Measurements from ENCODE around the gene SLC26A5.
"Not testable (repeated sequence)": the region's sequence is repeated elsewhere in the genome, so short reads cannot be mapped to it uniquely, and the experiment has no call there.

The SLC26A5 gene

GRCh38 chr7:103446049-103446520 lies at the start of gene SLC26A5:
SLC26A5 (minus strand) TSS chr7:103446207; CDS start chr7:103421514, 24,693 bp downstream.
- Mint-ChIP-seq H3K9me3 (ENCODE audit: low read depth) (no peaks in the 10 kb centered on the region), H3K4me1 (ENCODE audit: low read depth) (peaks cover 20% of the 10 kb centered on the region), H3K27ac (no peak within 1 kb of the TSS), H3K36me3 (no peaks in the 10 kb centered on the region), H3K4me3 (peak within 1 kb of the TSS; percentile 78), H3K27me3 (peaks cover 48% of the 10 kb centered on the region)

- H3K27ac Mint-ChIP-seq: no peak overlapping the region
- no peak overlapping the region for H3K4me3 Mint-ChIP-seq
- peaks cover 9% of the 10 kb centered on the region for H3K27me3 Mint-ChIP-seq
- no peaks in the 10 kb centered on the region for H3K9me3 Mint-ChIP-seq (ENCODE audit: low read depth)
- no peaks in the 10 kb centered on the region for H3K4me1 Mint-ChIP-seq (ENCODE audit: low read depth)
- H3K36me3 Mint-ChIP-seq: no peaks in the 10 kb centered on the region
These were observed 41.4 kb upstream of the SLC26A5 start for GRCh38 chr7:103487419-103487818.

- H3K4me1 Mint-ChIP-seq (ENCODE audit: low read depth); H3K9me3 Mint-ChIP-seq (ENCODE audit: low read depth); H3K36me3 Mint-ChIP-seq; H3K27ac Mint-ChIP-seq; H3K4me3 Mint-ChIP-seq: not testable (repeated sequence)
- peaks cover 11% of the 10 kb centered on the region for H3K27me3 Mint-ChIP-seq
These were observed 40.9 kb upstream of the SLC26A5 start for GRCh38 chr7:103486873-103487272.

GRCh38 chr7:103480771-103481170 lies 34.8 kb upstream of the SLC26A5 start:
- Mint-ChIP-seq H3K4me3 (no peak overlapping the region), H3K27me3 (peaks cover 21% of the 10 kb centered on the region), H3K4me1 (ENCODE audit: low read depth) (no peaks in the 10 kb centered on the region), H3K9me3 (ENCODE audit: low read depth) (no peaks in the 10 kb centered on the region), H3K36me3 (no peaks in the 10 kb centered on the region), H3K27ac (no peak overlapping the region)

GRCh38 chr7:103474956-103475355 lies 28.9 kb upstream of the SLC26A5 start:
- H3K27ac Mint-ChIP-seq: no peak overlapping the region
- no peaks in the 10 kb centered on the region for H3K9me3 Mint-ChIP-seq (ENCODE audit: low read depth)

GRCh38 chr7:103469095-103469948 lies 23.3 kb upstream of the SLC26A5 start:
- no peak overlapping the region for H3K27ac Mint-ChIP-seq
- H3K27me3 Mint-ChIP-seq: peaks cover 13% of the 10 kb centered on the region
- H3K4me1 Mint-ChIP-seq (ENCODE audit: low read depth): no peaks in the 10 kb centered on the region
- no peak overlapping the region for H3K4me3 Mint-ChIP-seq
- no peaks in the 10 kb centered on the region for H3K36me3 Mint-ChIP-seq
- no peaks in the 10 kb centered on the region for H3K9me3 Mint-ChIP-seq (ENCODE audit: low read depth)

More at GRCh38 chr7:103474956-103475355, 28.9 kb upstream of the SLC26A5 start:
- Mint-ChIP-seq H3K36me3 (no peaks in the 10 kb centered on the region), H3K4me3 (no peak overlapping the region), H3K4me1 (ENCODE audit: low read depth) (peaks cover 1% of the 10 kb centered on the region), H3K27me3 (peaks cover 17% of the 10 kb centered on the region)

- Mint-ChIP-seq H3K36me3 (no peaks in the 10 kb centered on the region), H3K27ac (no peak overlapping the region), H3K9me3 (ENCODE audit: low read depth) (no peaks in the 10 kb centered on the region), H3K4me1 (ENCODE audit: low read depth) (no peaks in the 10 kb centered on the region), H3K27me3 (peaks cover 18% of the 10 kb centered on the region), H3K4me3 (no peak overlapping the region)
These were observed 20.8 kb upstream of the SLC26A5 start for GRCh38 chr7:103466814-103467213.

- H3K36me3 Mint-ChIP-seq: no peaks in the 10 kb centered on the region
- H3K4me1 Mint-ChIP-seq (ENCODE audit: low read depth): no peaks in the 10 kb centered on the region
- no peak overlapping the region for H3K27ac Mint-ChIP-seq
- H3K27me3 Mint-ChIP-seq: peaks cover 20% of the 10 kb centered on the region
- no peak overlapping the region for H3K4me3 Mint-ChIP-seq
- H3K9me3 Mint-ChIP-seq (ENCODE audit: low read depth): no peaks in the 10 kb centered on the region
These were observed 16.4 kb upstream of the SLC26A5 start for GRCh38 chr7:103462358-103462757.

- peaks cover 20% of the 10 kb centered on the region for H3K4me1 Mint-ChIP-seq (ENCODE audit: low read depth)
- no peak overlapping the region for H3K27ac Mint-ChIP-seq
- no peaks in the 10 kb centered on the region for H3K36me3 Mint-ChIP-seq
- H3K4me3 Mint-ChIP-seq: peak overlapping the region; percentile 76
- peaks cover 3% of the 10 kb centered on the region for H3K9me3 Mint-ChIP-seq (ENCODE audit: low read depth)
- peaks cover 56% of the 10 kb centered on the region for H3K27me3 Mint-ChIP-seq
These were observed 1.3 kb upstream of the SLC26A5 start for GRCh38 chr7:103447073-103447960.

GRCh38 chr7:103445228-103446048 lies 569 bp downstream of the SLC26A5 start:
- H3K4me1 Mint-ChIP-seq (ENCODE audit: low read depth): peaks cover 20% of the 10 kb centered on the region

GRCh38 chr7:103439661-103440060 lies 6.3 kb downstream of the SLC26A5 start:
- Mint-ChIP-seq H3K36me3 (no peaks in the 10 kb centered on the region), H3K9me3 (ENCODE audit: low read depth) (peaks cover 4% of the 10 kb centered on the region), H3K4me1 (ENCODE audit: low read depth) (no peaks in the 10 kb centered on the region), H3K4me3 (no peak overlapping the region), H3K27ac (no peak overlapping the region), H3K27me3 (peaks cover 31% of the 10 kb centered on the region)

More at GRCh38 chr7:103445228-103446048, 569 bp downstream of the SLC26A5 start:
- Mint-ChIP-seq H3K27me3 (peaks cover 49% of the 10 kb centered on the region), H3K27ac (no peak overlapping the region), H3K9me3 (ENCODE audit: low read depth) (no peaks in the 10 kb centered on the region), H3K4me3 (peak overlapping the region; percentile 78), H3K36me3 (no peaks in the 10 kb centered on the region)

GRCh38 chr7:103437623-103438022 lies 8.4 kb downstream of the SLC26A5 start:
- peaks cover 5% of the 10 kb centered on the region for H3K36me3 Mint-ChIP-seq
- H3K4me1 Mint-ChIP-seq (ENCODE audit: low read depth): no peaks in the 10 kb centered on the region
- H3K9me3 Mint-ChIP-seq (ENCODE audit: low read depth): peaks cover 8% of the 10 kb centered on the region
- H3K27ac Mint-ChIP-seq: no peak overlapping the region
- peaks cover 21% of the 10 kb centered on the region for H3K27me3 Mint-ChIP-seq
- no peak overlapping the region for H3K4me3 Mint-ChIP-seq

GRCh38 chr7:103432712-103433111 lies 13.3 kb downstream of the SLC26A5 start:
- Mint-ChIP-seq H3K27me3 (peaks cover 14% of the 10 kb centered on the region), H3K36me3 (peaks cover 5% of the 10 kb centered on the region), H3K9me3 (ENCODE audit: low read depth) (peaks cover 4% of the 10 kb centered on the region), H3K4me3 (no peak overlapping the region), H3K27ac (no peak overlapping the region), H3K4me1 (ENCODE audit: low read depth) (no peaks in the 10 kb centered on the region)

- Mint-ChIP-seq H3K4me1 (ENCODE audit: low read depth) (no peaks in the 10 kb centered on the region), H3K27me3 (peaks cover 6% of the 10 kb centered on the region), H3K9me3 (ENCODE audit: low read depth) (no peaks in the 10 kb centered on the region), H3K4me3 (no peak overlapping the region), H3K36me3 (no peaks in the 10 kb centered on the region), H3K27ac (no peak overlapping the region)
These were observed 20.8 kb downstream of the SLC26A5 start for GRCh38 chr7:103425177-103425576.
